GM12875 (cell line): ENCODE measurements around the gene TRIM24.

Experiments
- H3K4me3 ChIP-seq: one replicate; pipeline ENCODE4 v1.5.1; 2011; ENCODE audit warnings: low read depth, low read length, control low read depth
- CTCF ChIP-seq: IDR thresholded peaks from 2 replicates; pipeline ENCODE4 v1.5.1; 2011; ENCODE audit warnings: low read depth, mild to moderate bottlenecking, control low read depth, inconsistent platforms, low read length, moderate library complexity, borderline replicate concordance; ENCODE audit not compliant: insufficient read depth

Gene TRIM24

GRCh38 chr7:138632826-138633602 is 173.0 kb downstream of the TRIM24 start:
- no peak overlapping the region for H3K4me3 ChIP-seq
- TF ChIP-seq CTCF: no peak
